GM12878 (cell line): ENCODE measurements around the gene PLA2G4E. TPM values are rescaled to one million over a fixed set of nuclear protein-coding genes. Genes with fewer than 3 reads are reported as not detected.

ENCODE experiments used
- ATAC-seq: fragments of 200-7000 bp; cut with Tn5 transposase; 3 replicates; pipeline ENCODE4 v1.9.1; 2020; ENCODE audit warnings: mild to moderate bottlenecking, moderate library complexity
- BruUV-seq: library from RNA; stranded (reverse); fragments of 400-500 nt; replicated peaks from 2 replicates; lab custom pipeline; 2021; lab: Mats Ljungman, UMichigan
- CTCF ChIA-PET: fragments of 300-600 bp; sonication (Branson Sonifier 250); formaldehyde crosslinking; extraction: SDS; loops from one replicate; lab custom pipeline; 2021; ENCODE audit warnings: inconsistent platforms; lab: Yijun Ruan, JAX
- POLR2A ChIA-PET: fragments of 350-600 bp; formaldehyde crosslinking; extraction: SDS; loops from one replicate; lab custom pipeline; 2021; ENCODE audit warnings: inconsistent platforms; lab: Charles Lee
- RAD21 ChIA-PET: fragments of 300-600 bp; sonication (Branson Sonifier 250); formaldehyde crosslinking; loops from one replicate; lab custom pipeline; 2023; ENCODE audit warnings: antibody characterized with exemption; ENCODE audit not compliant: unreplicated experiment; lab: Charles Lee
- SMC1A ChIA-PET: fragments of 300-600 bp; sonication (Branson Sonifier 250); formaldehyde crosslinking; loops from one replicate; lab custom pipeline; 2023; ENCODE audit not compliant: unreplicated experiment, uncharacterized antibody; lab: Charles Lee
- DNase-seq: peaks from one replicate; pipeline ENCODE4 v3.0.0-alpha.2; 2011; ENCODE audit warnings: low read depth, low spot score
- FAIRE-seq: peaks from 3 replicates; lab custom pipeline; 2011; peaks lifted over from hg19 to GRCh38; lab: Jason Lieb, UNC
- H2AFZ ChIP-seq: 2 replicates; pipeline ENCODE4 v1.6.0; 2011; ENCODE audit warnings: low read depth, low read length, control low read depth; ENCODE audit not compliant: control insufficient read depth
- H3K27ac ChIP-seq: 2 replicates; pipeline ENCODE4 v1.5.1; 2011; ENCODE audit warnings: control low read depth; ENCODE audit not compliant: control insufficient read depth, insufficient read depth
- H3K27me3 ChIP-seq, 2 experiments: replicated peaks in 1 of 2; 2 replicates each; pipeline versions ENCODE4 v1.6.0 to v1.6.1; 2011; ENCODE audit warnings: low read length in 1 of 2; ENCODE audit not compliant: control insufficient read depth in 2 of 2, insufficient read depth in 2 of 2
- H3K36me3 ChIP-seq, 2 experiments: 2 replicates each; pipeline ENCODE4 v1.5.1; 2011; ENCODE audit warnings: low read length in 1 of 2; ENCODE audit not compliant: control insufficient read depth in 2 of 2, insufficient read depth in 2 of 2
- H3K4me1 ChIP-seq: 2 replicates; pipeline ENCODE4 v1.6.1; 2011; ENCODE audit warnings: mild to moderate bottlenecking, low read length, moderate library complexity, mixed read lengths; ENCODE audit not compliant: control insufficient read depth, insufficient read depth
- H3K4me2 ChIP-seq: 2 replicates; pipeline ENCODE4 v1.6.0; 2011; ENCODE audit warnings: control low read depth; ENCODE audit not compliant: control insufficient read depth, insufficient read depth
- H3K4me3 ChIP-seq: fragments of 200-600 bp; sonication (generic); 2 replicates; pipeline ENCODE4 v1.5.1; 2016
- H3K79me2 ChIP-seq: 2 replicates; pipeline ENCODE4 v1.6.0; 2011; ENCODE audit warnings: low read length; ENCODE audit not compliant: control insufficient read depth, insufficient read depth
- H3K9ac ChIP-seq: 2 replicates; pipeline ENCODE4 v1.8.0; 2011; ENCODE audit warnings: low read length, control low read depth, mixed read lengths; ENCODE audit not compliant: control insufficient read depth, insufficient read depth
- H3K9me3 ChIP-seq: replicated peaks from 3 replicates; pipeline ENCODE4 v1.5.1; 2011; ENCODE audit warnings: mild to moderate bottlenecking, low read length; ENCODE audit not compliant: control insufficient read depth, insufficient read depth
- H4K20me1 ChIP-seq: 2 replicates; pipeline ENCODE4 v1.6.0; 2011; ENCODE audit not compliant: control insufficient read depth, insufficient read depth
- CHD4 ChIP-seq: fragments of 200-600 bp; sonication (generic); IDR thresholded peaks from 2 replicates; pipeline ENCODE4 v1.6.1; 2016; ENCODE audit warnings: mild to moderate bottlenecking
- HCFC1 ChIP-seq: fragments of 150-350 bp; IDR thresholded peaks from 2 replicates; pipeline ENCODE4 v1.6.1; 2014; ENCODE audit warnings: low read length
- HDAC2 ChIP-seq: fragments of 200-600 bp; sonication (generic); IDR thresholded peaks from 2 replicates; pipeline ENCODE4 v1.6.1; 2017
- JUND ChIP-seq: IDR thresholded peaks from 2 replicates; pipeline ENCODE4 v1.6.1; 2012; ENCODE audit warnings: low read depth, mild to moderate bottlenecking, low read length, improper control_type of control experiment, moderate library complexity
- KLF5 ChIP-seq: fragments of 450-650 bp; IDR thresholded peaks from 2 replicates; pipeline ENCODE4 v1.6.1; 2014; ENCODE audit warnings: mild to moderate bottlenecking; ENCODE audit not compliant: partially characterized antibody
- ZNF207 ChIP-seq: fragments of 450-650 bp; IDR thresholded peaks from 2 replicates; pipeline ENCODE4 v1.6.1; 2014; ENCODE audit warnings: antibody characterized with exemption, mild to moderate bottlenecking, borderline replicate concordance
- WGBS: methylation state at CpG from one replicate; pipeline ENCODE4 v1.1.6; 2016; ENCODE audit warnings: low lambda C conversion rate; ENCODE audit not compliant: insufficient replicate concordance, insufficient coverage; ENCODE audit errors: missing lambda C conversion rate; 5-methylcytosine and 5-hydroxymethylcytosine counted together
- in situ Hi-C: fragments of 300-500 bp; cut with MboI; formaldehyde crosslinking; loops from 9 replicates; pipeline ENCODE4 v1.14.3; 2018; ENCODE audit warnings: mixed read lengths
- intact Hi-C: fragments of 100-400 bp; cut with micrococcal nuclease; formaldehyde crosslinking; loops from one replicate; pipeline ENCODE4 v1.14.2; 2022; ENCODE audit not compliant: unreplicated experiment
- polyA plus RNA-seq, 11 experiments: library from polyadenylated mRNA; depleted of rRNA in 4 of 11; unstranded in 6 of 11; stranded (reverse) in 5 of 11; fragments of >200 nt; fragmentation: Nextera tagmentation in 4 of 11; fragmentation: Illumina TruSeq in 1 of 11; extraction: Ambion mirVana in 4 of 11; extraction: Trizol in 1 of 11; gene quantifications; 1 replicate in 1 of 11; 2 replicates in 10 of 11; pipeline versions ENCODE4 v1.2.1 to v1.2.3, GENCODE V29; 2011 to 2016; ENCODE audit warnings: inconsistent platforms in 2 of 11, missing spikeins in 2 of 11, low read depth in 1 of 11
- total RNA-seq, 4 experiments: library from RNA; depleted of rRNA in 3 of 4; stranded (reverse); fragments of >200 nt in 3 of 4; fragmentation: Illumina TruSeq in 1 of 4; extraction: Trizol in 1 of 4; gene quantifications; 2 replicates each; pipeline versions ENCODE4 v1.2.1 to v1.2.3, GENCODE V29; 2013 to 2021
- TF ChIP-seq, protein P1 (sequence below): fragments of 150-350 bp; IDR thresholded peaks from 2 replicates; pipeline ENCODE4 v1.6.1; 2016; ENCODE audit warnings: low read depth, low read length
- TF ChIP-seq, protein P2 (sequence below): IDR thresholded peaks from 2 replicates; pipeline ENCODE4 v1.6.1; 2011; ENCODE audit warnings: mild to moderate bottlenecking, low read depth, low read length, moderate library complexity; ENCODE audit not compliant: insufficient replicate concordance

PLA2G4E gene
- total and polyA plus RNA-seq, 10 of the 15 experiments (the other 5 are each of a cell fraction or from before 2014, with no cell fraction given), result 0.05 to 0.32 (median 0.06) TPM; not detected in 5

DNA sequence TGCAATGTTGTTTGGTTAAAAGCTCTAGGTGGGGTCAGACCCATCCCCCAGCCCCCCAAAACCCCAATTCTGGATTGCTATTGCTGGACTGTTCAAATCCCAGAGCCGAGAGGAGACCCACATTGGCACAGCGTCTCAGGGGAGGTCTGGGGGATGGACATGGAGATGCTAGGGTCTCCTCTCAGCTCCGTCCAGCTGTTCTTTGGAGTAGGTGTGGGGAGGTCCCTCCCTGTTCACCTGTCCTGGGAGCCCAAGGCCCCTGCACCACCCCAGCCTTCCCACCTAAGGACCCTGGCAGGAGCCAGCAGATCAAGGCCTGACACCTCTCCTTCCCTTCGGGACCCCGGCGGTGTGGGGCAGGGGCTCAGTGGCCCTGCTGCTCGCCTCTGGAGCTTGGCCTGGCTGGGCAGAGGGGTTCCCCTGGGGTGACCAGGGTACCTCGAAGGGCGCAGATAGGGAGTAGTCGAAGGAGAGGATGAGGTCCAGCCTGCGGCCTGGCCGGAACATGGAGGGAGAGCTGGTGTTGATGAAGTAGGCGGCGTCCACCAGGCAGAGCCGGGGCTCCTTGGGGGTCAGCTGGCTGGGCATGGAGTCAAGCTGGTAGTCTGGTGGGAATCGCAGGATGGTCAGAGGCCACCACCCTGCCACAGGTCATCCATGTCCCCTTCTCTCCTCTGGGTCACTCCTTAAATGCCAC lies 49.6 kb upstream of the PLA2G4E start:
- FAIRE-seq (no peak), ATAC-seq (no peak), DNase-seq (no peak)
- Histone ChIP-seq H3K9me3 (no peaks in the 10 kb centered on the region), H3K36me3 (no peaks in the 10 kb centered on the region), H3K79me2 (no peaks in the 10 kb centered on the region), H3K9ac (no peak overlapping the region), H2AFZ (no peak overlapping the region), H3K4me3 (no peak overlapping the region), H4K20me1 (no peaks in the 10 kb centered on the region), H3K4me1 (peaks cover under 1% of the 10 kb centered on the region), H3K27me3 (no peaks in the 10 kb centered on the region; a peak in 1 of 4 replicates), H3K27ac (no peak overlapping the region), H3K4me2 (no peak overlapping the region)
- ChIA-PET RAD21 (no interaction called here), CTCF (interaction anchor here (1.5 kb wide), 1 partner anchor 14 kb away, joined by 7 read pairs; no protein-coding TSS in a partner anchor), POLR2A (no interaction called here), SMC1A (no interaction called here)
- WGBS, result 54% methylated on average over 16 of the region's 16 CpGs
- BruUV-seq, result no TSS peak
- TF ChIP-seq HCFC1 (no peak), ZNF207 (no peak), HDAC2 (no peak), CHD4 (no peak), JUND (no peak), KLF5 (no peak)
- TF ChIP-seq, protein P1, sequence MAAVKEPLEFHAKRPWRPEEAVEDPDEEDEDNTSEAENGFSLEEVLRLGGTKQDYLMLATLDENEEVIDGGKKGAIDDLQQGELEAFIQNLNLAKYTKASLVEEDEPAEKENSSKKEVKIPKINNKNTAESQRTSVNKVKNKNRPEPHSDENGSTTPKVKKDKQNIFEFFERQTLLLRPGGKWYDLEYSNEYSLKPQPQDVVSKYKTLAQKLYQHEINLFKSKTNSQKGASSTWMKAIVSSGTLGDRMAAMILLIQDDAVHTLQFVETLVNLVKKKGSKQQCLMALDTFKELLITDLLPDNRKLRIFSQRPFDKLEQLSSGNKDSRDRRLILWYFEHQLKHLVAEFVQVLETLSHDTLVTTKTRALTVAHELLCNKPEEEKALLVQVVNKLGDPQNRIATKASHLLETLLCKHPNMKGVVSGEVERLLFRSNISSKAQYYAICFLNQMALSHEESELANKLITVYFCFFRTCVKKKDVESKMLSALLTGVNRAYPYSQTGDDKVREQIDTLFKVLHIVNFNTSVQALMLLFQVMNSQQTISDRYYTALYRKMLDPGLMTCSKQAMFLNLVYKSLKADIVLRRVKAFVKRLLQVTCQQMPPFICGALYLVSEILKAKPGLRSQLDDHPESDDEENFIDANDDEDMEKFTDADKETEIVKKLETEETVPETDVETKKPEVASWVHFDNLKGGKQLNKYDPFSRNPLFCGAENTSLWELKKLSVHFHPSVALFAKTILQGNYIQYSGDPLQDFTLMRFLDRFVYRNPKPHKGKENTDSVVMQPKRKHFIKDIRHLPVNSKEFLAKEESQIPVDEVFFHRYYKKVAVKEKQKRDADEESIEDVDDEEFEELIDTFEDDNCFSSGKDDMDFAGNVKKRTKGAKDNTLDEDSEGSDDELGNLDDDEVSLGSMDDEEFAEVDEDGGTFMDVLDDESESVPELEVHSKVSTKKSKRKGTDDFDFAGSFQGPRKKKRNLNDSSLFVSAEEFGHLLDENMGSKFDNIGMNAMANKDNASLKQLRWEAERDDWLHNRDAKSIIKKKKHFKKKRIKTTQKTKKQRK, result no peak
- TF ChIP-seq, protein P2, sequence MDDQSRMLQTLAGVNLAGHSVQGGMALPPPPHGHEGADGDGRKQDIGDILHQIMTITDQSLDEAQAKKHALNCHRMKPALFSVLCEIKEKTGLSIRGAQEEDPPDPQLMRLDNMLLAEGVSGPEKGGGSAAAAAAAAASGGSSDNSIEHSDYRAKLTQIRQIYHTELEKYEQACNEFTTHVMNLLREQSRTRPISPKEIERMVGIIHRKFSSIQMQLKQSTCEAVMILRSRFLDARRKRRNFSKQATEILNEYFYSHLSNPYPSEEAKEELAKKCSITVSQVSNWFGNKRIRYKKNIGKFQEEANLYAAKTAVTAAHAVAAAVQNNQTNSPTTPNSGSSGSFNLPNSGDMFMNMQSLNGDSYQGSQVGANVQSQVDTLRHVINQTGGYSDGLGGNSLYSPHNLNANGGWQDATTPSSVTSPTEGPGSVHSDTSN, result no peak
- intact Hi-C loops (no loop called here), in situ Hi-C loops (no loop called here)
